ENCODE measurements around the gene ARMC5. TPM values are rescaled to one million over a fixed set of nuclear protein-coding genes. Genes with fewer than 3 reads are reported as not detected.
"Not testable (repeated sequence)": the region's sequence is repeated elsewhere in the genome, so short reads cannot be mapped to it uniquely, and the experiment has no call there.

The ARMC5 gene
- 8.4 TPM for total RNA-seq

- peak; percentile 95 for DNase-seq
Measured at GRCh38 chr16:31458844-31459686, at the start of gene ARMC5. ARMC5 (plus strand) TSS chr16:31459501; CDS start chr16:31459525, 24 bp downstream.

- no peak for DNase-seq
Measured at GRCh38 chr16:31410082-31410481, 49.2 kb upstream of the ARMC5 start.

GRCh38 chr16:31411024-31411844 is 48.1 kb upstream of the ARMC5 start:
- DNase-seq, result no peak

GRCh38 chr16:31412750-31413149 is 46.6 kb upstream of the ARMC5 start:
- DNase-seq, result no peak

- DNase-seq, result no peak
Measured at GRCh38 chr16:31413381-31413780, 45.9 kb upstream of the ARMC5 start.

GRCh38 chr16:31413943-31414342 is 45.4 kb upstream of the ARMC5 start:
- DNase-seq, result no peak

- no peak for DNase-seq
Measured at GRCh38 chr16:31414706-31415105, 44.6 kb upstream of the ARMC5 start.

GRCh38 chr16:31416371-31416770 is 42.9 kb upstream of the ARMC5 start:
- no peak for DNase-seq

GRCh38 chr16:31417036-31417435 is 42.3 kb upstream of the ARMC5 start:
- DNase-seq, result not testable (repeated sequence)

GRCh38 chr16:31417916-31418315 is 41.4 kb upstream of the ARMC5 start:
- DNase-seq, result no peak

GRCh38 chr16:31420037-31420436 is 39.3 kb upstream of the ARMC5 start:
- no peak for DNase-seq

- DNase-seq, result no peak
Measured at GRCh38 chr16:31421587-31421986, 37.7 kb upstream of the ARMC5 start.

- DNase-seq, result no peak
Measured at GRCh38 chr16:31423241-31423640, 36.1 kb upstream of the ARMC5 start.

GRCh38 chr16:31423801-31424200 is 35.5 kb upstream of the ARMC5 start:
- DNase-seq, result no peak

GRCh38 chr16:31427441-31428278 is 31.6 kb upstream of the ARMC5 start:
- DNase-seq, result no peak

GRCh38 chr16:31428279-31428597 is 31.1 kb upstream of the ARMC5 start, which contains the start of gene COX6A2:
COX6A2 (minus strand) TSS chr16:31428360; CDS start chr16:31428325, 35 bp downstream.
- no peak for DNase-seq

GRCh38 chr16:31428638-31429247 is 30.6 kb upstream of the ARMC5 start:
- no peak for DNase-seq

GRCh38 chr16:31429314-31429713 is 30.0 kb upstream of the ARMC5 start:
- no peak for DNase-seq

GRCh38 chr16:31429796-31430195 is 29.5 kb upstream of the ARMC5 start:
- no peak for DNase-seq

GRCh38 chr16:31430380-31431052 is 28.8 kb upstream of the ARMC5 start:
- DNase-seq, result no peak

All from occipital lobe (tissue), 2 donors.